ENCODE results near the gene PPP1R26.
"Not testable (repeated sequence)": the region's sequence is repeated elsewhere in the genome, so short reads cannot be mapped to it uniquely, and the experiment has no call there.

PPP1R26 gene

DNA sequence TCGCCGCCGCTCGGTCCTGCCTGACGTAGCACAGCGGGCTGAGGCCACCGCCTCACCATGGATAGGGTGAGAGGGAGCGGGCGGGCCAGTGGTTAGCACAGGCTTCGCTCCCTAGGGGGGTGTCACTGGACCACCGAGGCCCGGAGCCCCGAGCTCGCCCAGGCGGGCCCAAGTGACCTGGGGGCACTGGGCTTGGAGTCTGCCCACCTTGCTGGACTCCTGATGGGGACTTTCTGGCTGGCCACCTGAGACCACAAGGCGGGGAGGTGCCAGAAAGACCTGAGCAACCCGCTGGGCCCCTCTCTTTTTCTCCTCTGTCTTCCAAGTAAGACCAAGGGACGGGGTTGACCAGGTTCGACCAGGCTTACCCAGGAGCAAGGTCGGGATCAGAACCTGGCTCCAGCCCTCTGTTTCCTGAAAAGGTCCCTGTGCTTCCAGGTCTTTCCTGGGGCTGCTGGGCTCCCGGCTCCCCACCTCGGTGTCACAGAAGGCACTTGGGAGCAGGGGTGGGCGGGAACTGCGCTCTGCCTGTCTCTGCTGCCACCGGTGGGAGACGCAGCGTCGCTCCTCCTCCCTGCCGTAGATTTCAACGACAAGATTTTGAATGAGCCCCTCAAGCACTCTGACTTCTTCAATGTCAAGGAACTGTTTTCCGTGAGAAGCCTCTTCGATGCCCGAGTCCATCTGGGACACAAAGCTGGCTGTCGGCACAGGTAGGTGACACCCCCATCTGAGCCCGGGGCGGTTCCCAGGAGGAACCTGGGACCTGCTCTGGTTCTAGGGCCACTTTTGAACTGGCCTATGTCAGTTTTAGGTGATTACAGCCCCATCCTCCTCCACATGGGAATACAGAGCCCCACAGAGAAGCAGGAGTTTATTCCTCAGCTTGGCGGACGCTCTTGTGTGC lies 21.9 kb downstream of the PPP1R26 start:
- peak overlapping the region; percentile 35 for H3K27ac ChIP-seq
- no peak for DNase-seq (ENCODE audit: low read depth, low spot score)

DNA sequence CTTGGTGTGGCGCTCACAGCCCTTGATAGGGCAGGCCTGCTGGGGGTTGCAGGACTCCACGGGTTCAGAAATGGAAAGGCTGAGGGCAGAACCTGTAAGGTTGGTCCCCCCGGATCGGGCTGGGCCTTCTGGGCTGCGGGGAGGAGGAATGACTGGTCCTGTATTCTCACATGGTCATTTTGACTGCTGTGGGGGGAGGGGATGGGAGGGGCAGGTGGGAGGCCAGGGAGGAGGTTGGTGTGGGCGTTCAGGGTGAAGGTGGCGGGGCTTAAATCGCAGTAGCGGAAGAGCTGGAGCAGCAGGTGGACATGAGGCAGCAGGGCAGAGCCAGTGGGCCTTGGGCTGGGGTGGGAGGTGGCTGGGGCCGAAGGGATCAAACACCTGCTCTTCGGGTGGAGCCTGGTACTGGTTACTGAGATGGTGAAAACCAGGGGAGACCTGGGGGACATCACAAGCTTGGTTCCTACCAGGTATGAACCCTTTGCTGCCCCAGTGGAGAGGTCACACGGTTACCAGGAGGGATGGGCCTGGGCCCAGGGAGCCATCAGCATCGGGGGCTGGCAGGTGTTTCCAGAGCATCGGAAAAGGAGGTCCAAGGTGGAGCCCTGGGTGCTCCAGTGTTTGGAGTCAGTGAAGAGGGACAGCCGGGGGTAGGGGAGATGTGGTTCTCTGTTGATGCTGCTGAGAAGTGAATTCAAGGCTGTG lies 22.7 kb downstream of the PPP1R26 start:
- DNase-seq (ENCODE audit: low read depth, low spot score): no peak
- no peak overlapping the region for H3K27ac ChIP-seq

GRCh38 chr9:135502873-135503321 lies 23.3 kb downstream of the PPP1R26 start:
- no peak for DNase-seq (ENCODE audit: low read depth, low spot score)
- H3K27ac ChIP-seq: no peak overlapping the region

DNA sequence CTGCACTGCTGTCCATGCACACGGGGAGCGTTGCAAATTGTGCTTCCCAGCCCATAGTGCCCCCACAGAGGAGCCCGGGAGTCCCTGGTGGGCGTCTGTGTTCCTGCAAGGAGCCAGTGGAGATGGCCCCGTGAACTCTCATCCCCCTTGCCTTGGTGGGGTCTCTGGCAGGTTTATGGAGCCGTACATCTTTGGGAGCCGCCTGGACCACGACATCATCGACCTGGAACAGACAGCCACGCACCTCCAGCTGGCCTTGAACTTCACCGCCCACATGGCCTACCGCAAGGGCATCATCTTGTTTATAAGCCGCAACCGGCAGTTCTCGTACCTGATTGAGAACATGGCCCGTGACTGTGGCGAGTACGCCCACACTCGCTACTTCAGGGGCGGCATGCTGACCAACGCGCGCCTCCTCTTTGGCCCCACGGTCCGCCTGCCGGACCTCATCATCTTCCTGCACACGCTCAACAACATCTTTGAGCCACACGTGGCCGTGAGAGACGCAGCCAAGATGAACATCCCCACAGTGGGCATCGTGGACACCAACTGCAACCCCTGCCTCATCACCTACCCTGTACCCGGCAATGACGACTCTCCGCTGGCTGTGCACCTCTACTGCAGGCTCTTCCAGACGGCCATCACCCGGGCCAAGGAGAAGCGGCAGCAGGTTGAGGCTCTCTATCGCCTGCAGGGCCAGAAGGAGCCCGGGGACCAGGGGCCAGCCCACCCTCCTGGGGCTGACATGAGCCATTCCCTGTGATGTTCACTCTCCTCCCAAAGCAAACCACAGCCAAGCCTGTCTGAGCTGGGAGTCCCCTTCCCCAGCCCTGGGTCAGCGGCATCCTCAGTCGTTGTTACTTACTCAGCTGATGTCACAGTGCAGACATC lies 24.0 kb downstream of the PPP1R26 start:
- no peak for DNase-seq (ENCODE audit: low read depth, low spot score)

GRCh38 chr9:135504262-135505243 lies 25.0 kb downstream of the PPP1R26 start:
- H3K27ac ChIP-seq: no peak overlapping the region

More for the DNA sequence above, 24.0 kb downstream of the PPP1R26 start:
- H3K27ac ChIP-seq: no peak overlapping the region

DNA sequence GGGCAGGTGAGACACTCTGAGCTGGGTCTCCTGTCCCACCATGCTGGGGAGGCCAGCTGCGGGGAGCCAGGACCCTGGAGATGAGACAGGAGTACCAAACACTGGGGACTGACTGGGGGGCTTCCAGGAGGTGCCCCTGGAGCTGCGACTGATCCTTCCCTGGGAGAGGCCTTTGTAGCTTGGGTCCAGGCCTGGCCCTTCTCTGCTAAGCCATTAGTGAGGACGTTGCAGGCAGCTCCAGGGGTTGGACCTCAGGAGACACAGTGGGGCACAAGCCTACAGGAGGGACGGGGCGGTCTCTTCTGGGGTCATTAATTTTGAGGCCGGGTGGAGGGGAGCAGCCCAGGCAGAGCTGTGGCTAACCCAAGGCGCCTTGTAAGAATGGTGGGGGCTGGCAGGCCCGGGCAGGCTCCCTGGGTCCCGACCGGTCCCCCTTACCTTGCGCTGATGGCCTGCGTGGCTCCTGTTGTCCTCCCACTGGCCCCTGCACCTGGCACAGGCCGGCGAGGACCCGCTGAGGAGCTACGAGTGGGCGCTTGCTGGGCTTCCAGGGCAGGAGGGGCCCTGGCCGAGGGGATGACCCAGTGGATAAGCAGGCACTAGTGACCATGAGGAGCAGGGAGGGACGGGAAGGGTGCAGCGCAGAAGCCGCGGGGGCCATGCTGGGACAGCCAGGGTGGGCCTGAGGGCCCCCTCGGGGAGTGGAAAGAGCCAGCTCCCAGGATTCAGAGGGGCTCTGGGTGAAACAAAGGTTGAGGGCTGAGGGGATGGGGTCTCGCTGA lies 26.0 kb downstream of the PPP1R26 start:
- H3K27ac ChIP-seq: no peak overlapping the region
- no peak for DNase-seq (ENCODE audit: low read depth, low spot score)

More at GRCh38 chr9:135504262-135505243, 25.0 kb downstream of the PPP1R26 start:
- no peak for DNase-seq (ENCODE audit: low read depth, low spot score)

DNA sequence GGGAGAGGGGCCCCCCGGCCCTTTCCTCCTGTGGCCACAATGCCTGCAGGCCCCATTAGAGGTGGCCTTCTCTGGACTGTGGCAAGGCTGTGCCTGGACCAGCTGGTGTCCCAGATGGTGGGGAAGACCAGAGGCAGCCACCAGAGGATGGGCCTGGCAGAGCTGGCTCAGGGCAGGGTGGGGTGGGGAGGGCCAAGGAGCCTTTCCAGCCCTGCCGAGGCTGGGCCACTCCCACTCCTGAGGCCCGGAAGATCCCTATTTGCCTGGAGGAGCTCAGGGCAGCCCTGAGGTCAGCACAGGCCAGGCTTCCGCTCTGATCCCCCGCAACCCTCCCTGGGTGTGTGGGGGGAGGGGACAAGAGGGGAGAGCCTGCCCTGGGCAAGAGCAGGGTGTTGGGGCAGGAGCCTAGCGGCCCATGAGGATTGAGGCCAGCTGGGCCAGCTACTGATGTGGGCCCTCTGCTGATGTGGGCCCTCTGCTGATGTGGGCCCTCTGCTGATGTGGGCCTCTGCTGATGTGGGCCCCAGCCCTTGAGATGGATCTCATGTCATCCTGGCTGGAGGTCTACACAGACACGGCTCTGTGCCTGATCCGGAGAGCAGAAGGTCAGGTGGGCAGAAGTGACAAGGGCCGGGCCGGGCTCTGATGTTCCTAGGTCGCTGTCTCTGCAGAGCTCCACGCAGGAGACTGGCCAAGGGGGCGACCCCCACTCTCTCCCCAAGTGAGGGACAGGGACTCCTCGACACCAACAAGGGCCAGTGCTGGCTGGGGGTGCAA lies 26.9 kb downstream of the PPP1R26 start:
- no peak for DNase-seq (ENCODE audit: low read depth, low spot score)

GRCh38 chr9:135507104-135508035 lies 27.8 kb downstream of the PPP1R26 start:
- no peak for DNase-seq (ENCODE audit: low read depth, low spot score)
- H3K27ac ChIP-seq: no peak overlapping the region

More for the DNA sequence above, 26.9 kb downstream of the PPP1R26 start:
- H3K27ac ChIP-seq: no peak overlapping the region

- DNase-seq (ENCODE audit: low read depth, low spot score): no peak
- no peak overlapping the region for H3K27ac ChIP-seq
These were observed 28.7 kb downstream of the PPP1R26 start for GRCh38 chr9:135508211-135508820.

GRCh38 chr9:135509458-135509857 lies 29.9 kb downstream of the PPP1R26 start:
- no peak for DNase-seq (ENCODE audit: low read depth, low spot score)
- no peak overlapping the region for H3K27ac ChIP-seq

GRCh38 chr9:135512241-135512603 lies 32.6 kb downstream of the PPP1R26 start:
- no peak for DNase-seq (ENCODE audit: low read depth, low spot score)
- no peak overlapping the region for H3K27ac ChIP-seq

DNA sequence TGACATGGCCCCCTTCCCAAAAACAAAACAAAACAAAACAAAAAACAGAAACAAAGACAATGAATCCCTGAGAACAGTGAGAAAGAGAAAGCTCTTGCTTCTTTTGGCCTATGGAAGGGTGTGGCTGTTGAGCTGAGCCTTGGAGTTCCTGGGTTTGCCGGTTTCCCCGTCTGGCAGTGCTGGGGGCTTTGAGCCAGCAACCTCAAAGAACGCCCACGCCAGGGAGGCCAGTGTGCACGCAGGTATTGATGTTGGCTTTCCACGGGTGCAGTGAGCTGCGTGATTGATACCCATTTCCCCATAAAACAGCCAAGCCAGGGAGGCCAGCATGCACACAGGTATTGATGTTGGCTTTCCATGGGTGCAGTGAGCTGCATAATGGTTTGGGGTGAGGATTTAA lies 33.3 kb downstream of the PPP1R26 start:
- no peak overlapping the region for H3K27ac ChIP-seq
- no peak for DNase-seq (ENCODE audit: low read depth, low spot score)

DNA sequence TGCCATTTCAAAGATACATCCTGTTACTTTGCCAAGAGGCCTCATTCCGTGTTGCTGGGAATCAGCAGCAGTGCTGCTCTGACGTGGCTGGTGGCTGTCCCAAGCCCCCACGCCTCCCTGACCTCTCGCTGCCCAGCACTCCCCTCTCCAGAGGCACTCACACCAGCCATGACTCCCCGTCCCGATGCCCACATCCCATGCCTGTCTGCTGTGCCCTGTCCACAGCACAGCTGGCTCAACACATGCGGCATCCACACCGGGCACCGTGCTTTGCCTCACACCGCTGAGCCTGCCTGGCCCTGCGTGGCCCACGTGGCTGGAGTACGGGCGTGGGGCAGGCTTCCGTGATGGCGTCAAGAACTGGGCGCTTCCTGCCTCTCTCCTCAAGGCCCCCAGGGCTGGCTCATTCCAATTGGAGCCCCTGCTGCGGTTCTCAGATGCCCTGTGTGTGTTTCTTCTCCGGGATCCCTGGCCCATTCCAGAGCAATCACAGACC lies 33.8 kb downstream of the PPP1R26 start:
- no peak for DNase-seq (ENCODE audit: low read depth, low spot score)
- H3K27ac ChIP-seq: no peak overlapping the region

DNA sequence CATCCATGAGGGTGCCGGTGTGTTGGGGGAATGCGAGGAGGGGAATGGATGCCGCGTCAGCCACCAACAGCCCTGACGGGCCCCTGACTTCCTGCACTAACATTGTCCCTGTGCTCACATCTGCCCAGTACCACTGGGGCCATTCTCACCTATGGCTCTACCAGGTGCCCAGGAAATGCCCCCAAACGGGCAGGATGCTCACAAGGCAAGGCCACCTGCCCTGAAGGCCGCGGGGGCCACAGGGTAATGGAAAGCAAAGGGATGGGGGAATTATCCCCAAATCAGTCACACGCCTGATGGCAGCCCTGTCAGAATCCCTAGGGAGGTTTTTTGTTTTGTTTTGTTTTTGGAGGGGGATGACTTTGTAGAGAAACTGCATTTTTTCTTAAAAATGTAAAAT lies 34.3 kb downstream of the PPP1R26 start:
- DNase-seq (ENCODE audit: low read depth, low spot score); H3K27ac ChIP-seq: not testable (repeated sequence)

- DNase-seq (ENCODE audit: low read depth, low spot score): no peak
- no peak overlapping the region for H3K27ac ChIP-seq
These were observed 34.9 kb downstream of the PPP1R26 start for GRCh38 chr9:135514342-135515082.
